ENCODE measurements around the gene DYNC2H1.
"Not testable (repeated sequence)": the region's sequence is repeated elsewhere in the genome, so short reads cannot be mapped to it uniquely, and the experiment has no call there.

DYNC2H1 gene

DNA sequence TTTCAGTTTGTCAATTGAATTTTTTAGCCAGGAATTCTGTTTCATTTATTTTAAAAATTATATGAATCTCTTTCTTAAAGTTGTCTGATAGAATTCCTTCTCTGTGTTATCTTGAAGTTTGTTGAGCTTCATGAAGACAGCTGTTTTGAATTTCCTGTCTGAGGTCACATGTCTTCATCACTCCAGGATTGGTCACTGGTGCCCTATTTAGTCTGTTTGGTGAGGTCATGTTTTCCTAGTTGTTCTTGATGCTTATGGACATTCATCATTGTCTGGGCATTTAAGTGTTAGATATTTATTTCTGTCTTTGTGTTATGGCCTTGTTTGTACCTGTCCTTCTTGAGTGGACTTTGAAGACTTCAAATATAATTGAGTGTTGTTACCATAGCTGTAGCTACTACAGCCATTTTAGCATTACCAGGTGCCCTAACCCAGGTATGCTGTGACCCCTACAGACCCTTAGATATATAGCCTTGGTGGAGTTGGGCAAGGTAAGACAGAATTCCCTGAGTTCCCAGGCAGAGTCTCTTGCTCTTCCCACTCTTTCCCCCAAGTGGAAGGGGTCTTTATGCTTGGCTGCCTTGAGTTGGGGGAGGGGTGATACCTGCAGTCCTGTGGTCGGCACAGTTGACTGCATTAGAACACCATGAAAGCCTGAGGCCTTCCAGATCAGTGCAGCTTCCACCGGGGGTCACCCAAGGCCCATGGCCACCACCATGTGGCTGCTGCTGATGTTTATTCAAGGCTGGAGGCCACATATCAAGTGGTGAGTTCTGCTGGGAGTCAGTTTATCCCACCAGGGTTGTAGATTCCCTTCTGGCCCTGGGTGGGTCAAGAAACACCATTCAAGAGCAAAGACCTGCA lies 229.6 kb downstream of the DYNC2H1 start:
- no peak for DNase-seq (ENCODE audit: low spot score in 2 of 2)
- no peak overlapping the region for H3K27ac Mint-ChIP-seq
- ATAC-seq (ENCODE audit: low read depth) = no peak

DNA sequence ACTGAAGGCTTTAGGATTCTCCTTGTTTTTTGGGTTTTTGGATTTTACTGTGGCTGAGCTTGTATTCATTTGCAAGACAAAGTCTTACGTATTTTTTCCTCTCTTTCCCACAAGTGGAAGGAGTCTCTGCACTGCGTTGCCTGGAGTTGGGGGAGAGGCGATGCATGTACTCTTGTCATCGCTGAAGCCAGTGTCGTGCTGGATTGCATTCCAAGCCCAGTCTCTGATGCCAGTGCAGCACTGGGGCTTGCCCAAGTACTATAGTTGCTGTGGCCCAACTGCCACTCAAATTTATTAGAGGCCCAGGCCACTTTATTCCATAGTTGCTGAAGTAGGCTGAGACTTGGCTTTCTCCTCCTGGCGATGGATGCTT lies 230.2 kb downstream of the DYNC2H1 start:
- no peak overlapping the region for H3K27ac Mint-ChIP-seq
- no peaks in the 10 kb centered on the region for H3K36me3 Mint-ChIP-seq
- ATAC-seq (ENCODE audit: low read depth) (no peak), DNase-seq (ENCODE audit: low spot score in 2 of 2) (no peak)
- H3K9me3 Mint-ChIP-seq = no peaks in the 10 kb centered on the region
- peaks cover 2% of the 10 kb centered on the region for H3K4me1 Mint-ChIP-seq
- H3K27me3 Mint-ChIP-seq = no peaks in the 10 kb centered on the region
- no peak overlapping the region for H3K4me3 Mint-ChIP-seq

More for the DNA sequence above, 229.6 kb downstream of the DYNC2H1 start:
- Mint-ChIP-seq H3K4me1 (peaks cover 2% of the 10 kb centered on the region), H3K36me3 (no peaks in the 10 kb centered on the region), H3K4me3 (no peak overlapping the region), H3K27me3 (no peaks in the 10 kb centered on the region), H3K9me3 (no peaks in the 10 kb centered on the region)

DNA sequence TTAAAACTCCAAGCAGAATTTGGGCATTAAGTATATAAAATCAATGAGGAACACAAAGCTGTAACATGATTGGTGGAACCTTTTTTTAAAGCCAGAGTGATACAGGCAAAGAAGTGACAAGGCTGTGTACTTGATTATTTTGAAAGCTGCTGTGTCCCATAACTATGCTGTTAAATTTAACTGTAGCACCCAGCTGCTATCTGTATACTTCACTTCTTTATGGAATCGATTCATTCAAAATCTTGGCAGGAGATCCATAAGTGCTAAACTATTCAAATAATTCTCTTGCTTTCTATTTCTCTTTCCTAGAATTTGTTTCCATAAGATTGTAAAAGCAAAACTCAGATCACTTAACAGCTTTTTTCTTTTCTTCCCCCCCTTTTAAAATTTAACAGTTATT lies 231.7 kb downstream of the DYNC2H1 start:
- Mint-ChIP-seq H3K36me3 (no peaks in the 10 kb centered on the region), H3K4me3 (no peak overlapping the region), H3K27me3 (no peaks in the 10 kb centered on the region), H3K4me1 (peaks cover 2% of the 10 kb centered on the region), H3K9me3 (no peaks in the 10 kb centered on the region), H3K27ac (no peak overlapping the region)
- no peak for DNase-seq (ENCODE audit: low spot score in 2 of 2)
- no peak for ATAC-seq (ENCODE audit: low read depth)

DNA sequence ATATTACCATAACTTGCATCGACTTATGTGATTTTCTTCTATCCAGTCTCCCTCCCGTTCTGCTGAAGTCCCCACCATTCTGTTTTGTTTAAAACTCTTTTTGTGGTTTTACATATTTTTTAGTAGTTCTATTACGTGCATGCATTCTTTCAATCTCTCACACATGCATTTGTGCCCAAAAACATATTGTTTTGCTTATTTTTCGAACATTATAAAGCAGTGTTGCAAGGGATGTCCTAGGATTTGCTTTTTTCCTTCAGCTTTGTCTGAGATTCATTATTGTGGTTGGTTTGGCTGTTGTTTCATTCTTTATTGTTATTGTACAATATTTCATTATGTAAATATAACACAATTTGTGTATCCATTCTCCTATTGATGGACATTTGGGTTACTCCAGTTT lies 235.7 kb downstream of the DYNC2H1 start:
- H3K27ac Mint-ChIP-seq = no peak overlapping the region
- no peaks in the 10 kb centered on the region for H3K4me1 Mint-ChIP-seq
- no peaks in the 10 kb centered on the region for H3K36me3 Mint-ChIP-seq
- DNase-seq (ENCODE audit: low spot score in 2 of 2) (no peak), ATAC-seq (ENCODE audit: low read depth) (no peak)
- H3K9me3 Mint-ChIP-seq = no peaks in the 10 kb centered on the region
- no peak overlapping the region for H3K4me3 Mint-ChIP-seq
- H3K27me3 Mint-ChIP-seq = no peaks in the 10 kb centered on the region

DNA sequence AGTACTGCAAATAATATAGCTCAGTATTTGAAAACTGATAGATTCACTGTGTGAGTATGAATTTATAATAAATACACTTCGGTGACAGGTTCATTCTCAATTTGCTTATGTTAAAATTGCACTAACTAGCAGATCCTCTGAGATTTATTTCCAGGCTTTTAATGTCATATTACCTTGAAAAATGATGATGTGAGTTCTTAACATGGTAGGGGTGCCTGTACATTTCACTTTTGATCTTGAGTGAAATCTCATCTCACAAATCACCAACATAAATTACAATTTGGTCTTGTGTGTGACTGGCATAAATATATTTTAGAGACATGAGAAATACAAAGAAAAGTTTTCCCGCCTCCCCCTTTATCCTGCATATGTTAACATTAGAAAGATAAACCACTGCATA lies 240.4 kb downstream of the DYNC2H1 start:
- H3K9me3 Mint-ChIP-seq = peaks cover 2% of the 10 kb centered on the region
- DNase-seq (ENCODE audit: low spot score in 2 of 2) (no peak), ATAC-seq (ENCODE audit: low read depth) (no peak)
- H3K27me3 Mint-ChIP-seq = peaks cover 2% of the 10 kb centered on the region
- H3K36me3 Mint-ChIP-seq = no peaks in the 10 kb centered on the region
- H3K27ac Mint-ChIP-seq = no peak overlapping the region
- H3K4me1 Mint-ChIP-seq = no peaks in the 10 kb centered on the region
- no peak overlapping the region for H3K4me3 Mint-ChIP-seq

DNA sequence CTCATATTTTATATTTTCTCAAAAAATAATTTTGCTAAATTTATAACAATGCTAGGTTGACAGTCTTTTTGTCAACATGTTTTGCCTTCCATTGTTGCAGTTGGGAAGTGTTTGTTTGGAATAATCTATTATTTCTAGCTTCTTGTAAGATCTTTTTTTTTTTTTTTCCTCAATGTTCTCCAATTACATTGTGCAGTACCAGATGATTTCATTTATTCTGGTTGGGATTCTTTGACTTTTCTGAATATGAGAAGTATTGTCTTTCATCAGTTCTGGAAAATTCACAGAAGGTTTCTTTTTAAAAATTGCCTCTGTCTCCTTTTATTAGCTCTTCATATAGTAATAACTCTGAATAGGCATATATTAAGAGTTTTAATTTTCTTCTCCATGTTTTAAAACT lies 245.4 kb downstream of the DYNC2H1 start:
- Mint-ChIP-seq H3K27ac (no peak overlapping the region), H3K36me3 (no peaks in the 10 kb centered on the region), H3K9me3 (peaks cover 2% of the 10 kb centered on the region), H3K27me3 (peaks cover 2% of the 10 kb centered on the region), H3K4me1 (no peaks in the 10 kb centered on the region), H3K4me3 (no peak overlapping the region)
- ATAC-seq (ENCODE audit: low read depth) (no peak), DNase-seq (ENCODE audit: low spot score in 2 of 2) (no peak)

DNA sequence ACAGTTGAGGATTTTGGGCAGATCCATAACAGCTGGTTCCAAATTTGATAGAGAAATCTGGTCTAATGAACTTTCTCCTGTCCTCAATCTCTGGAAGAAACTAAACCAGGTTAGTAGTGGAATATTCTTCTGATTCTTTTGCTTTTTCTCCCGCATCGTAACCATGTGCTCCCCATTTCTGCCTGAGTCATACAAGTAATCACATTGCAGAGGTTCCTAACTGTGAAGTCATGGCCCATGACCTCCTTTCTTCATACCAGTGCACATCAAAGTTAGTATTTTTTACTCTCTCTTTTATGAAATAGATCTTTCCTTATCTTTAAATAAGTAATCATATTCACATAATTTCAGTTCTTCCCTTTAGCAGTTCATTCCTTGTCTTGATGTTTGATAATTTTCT lies 249.0 kb downstream of the DYNC2H1 start:
- DNase-seq (ENCODE audit: low spot score in 2 of 2) = no peak

DNA sequence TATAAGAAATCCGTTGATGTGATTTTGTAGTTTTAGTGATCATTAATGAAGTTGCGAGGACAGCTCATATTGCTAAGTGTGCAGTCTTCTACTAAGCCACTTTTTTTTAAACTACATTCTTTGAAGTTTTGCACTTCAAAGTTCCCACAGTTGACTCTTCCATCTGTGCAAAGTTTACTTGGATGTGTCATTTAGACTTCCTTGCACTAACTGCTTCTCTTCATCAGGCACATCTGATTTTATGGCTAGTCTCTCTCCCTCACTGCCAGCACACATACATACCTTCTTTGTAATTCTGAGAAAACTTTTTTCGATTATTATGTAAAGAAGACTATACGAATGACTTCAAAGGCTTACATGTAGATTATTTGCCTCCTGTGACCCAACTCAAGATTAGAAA lies 250.0 kb downstream of the DYNC2H1 start:
- ATAC-seq (ENCODE audit: low read depth) (no peak), DNase-seq (ENCODE audit: low spot score in 2 of 2) (no peak)
- Mint-ChIP-seq H3K9me3 (no peaks in the 10 kb centered on the region), H3K36me3 (peaks cover 2% of the 10 kb centered on the region), H3K27ac (no peak overlapping the region), H3K4me1 (no peaks in the 10 kb centered on the region), H3K4me3 (no peak overlapping the region), H3K27me3 (no peaks in the 10 kb centered on the region)

More for the DNA sequence above, 249.0 kb downstream of the DYNC2H1 start:
- Mint-ChIP-seq H3K9me3 (no peaks in the 10 kb centered on the region), H3K4me1 (no peaks in the 10 kb centered on the region), H3K27ac (no peak overlapping the region), H3K4me3 (no peak overlapping the region), H3K36me3 (peaks cover 2% of the 10 kb centered on the region), H3K27me3 (no peaks in the 10 kb centered on the region)
- ATAC-seq (ENCODE audit: low read depth) = no peak

DNA sequence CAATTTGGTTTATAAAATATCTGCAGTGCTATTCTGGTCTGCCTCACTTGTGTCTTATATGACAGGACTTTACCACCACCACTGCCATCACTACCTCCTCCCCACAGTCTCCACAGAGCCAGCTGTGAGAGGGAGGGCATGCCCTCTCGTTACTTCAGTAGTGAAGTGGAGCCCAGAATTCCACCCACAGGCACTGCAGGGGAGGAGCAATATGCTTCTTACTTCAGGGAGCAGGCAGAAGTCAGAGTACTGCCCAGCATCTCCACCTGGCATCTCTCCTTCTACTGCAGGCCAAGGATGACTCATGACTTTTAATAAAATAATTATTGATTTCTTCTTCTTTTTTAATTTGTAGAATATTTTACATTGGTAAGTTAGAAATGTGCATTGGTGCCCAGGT lies 255.5 kb downstream of the DYNC2H1 start:
- ATAC-seq (ENCODE audit: low read depth) (no peak), DNase-seq (ENCODE audit: low spot score in 2 of 2) (no peak)
- no peak overlapping the region for H3K27ac Mint-ChIP-seq
- H3K27me3 Mint-ChIP-seq = no peaks in the 10 kb centered on the region
- H3K4me1 Mint-ChIP-seq = no peaks in the 10 kb centered on the region
- peaks cover 2% of the 10 kb centered on the region for H3K36me3 Mint-ChIP-seq
- H3K4me3 Mint-ChIP-seq = no peak overlapping the region
- H3K9me3 Mint-ChIP-seq = no peaks in the 10 kb centered on the region

DNA sequence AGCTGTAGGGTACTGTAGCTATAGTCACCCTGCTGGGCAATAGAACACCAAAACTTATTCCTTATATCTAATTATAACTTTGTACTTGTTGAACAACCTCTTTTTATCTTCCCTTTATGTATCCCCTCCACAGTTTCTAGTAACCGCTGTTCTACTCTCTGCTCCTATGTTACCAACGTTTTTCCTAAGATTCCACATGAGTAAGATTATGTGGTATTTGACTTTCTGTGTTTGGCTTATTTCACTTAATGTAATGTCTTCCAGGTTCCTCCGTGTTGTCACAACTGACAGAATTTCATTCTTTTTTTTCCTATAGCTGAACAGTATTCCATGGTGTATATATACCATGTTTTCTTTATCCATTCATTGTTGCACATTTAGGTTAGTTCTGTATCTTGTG lies 258.4 kb downstream of the DYNC2H1 start:
- Mint-ChIP-seq H3K4me1 (no peaks in the 10 kb centered on the region), H3K4me3 (no peak overlapping the region), H3K27me3 (no peaks in the 10 kb centered on the region), H3K9me3 (peaks cover 1% of the 10 kb centered on the region), H3K36me3 (no peaks in the 10 kb centered on the region), H3K27ac (no peak overlapping the region)
- DNase-seq (ENCODE audit: low spot score in 2 of 2) (no peak), ATAC-seq (ENCODE audit: low read depth) (no peak)

DNA sequence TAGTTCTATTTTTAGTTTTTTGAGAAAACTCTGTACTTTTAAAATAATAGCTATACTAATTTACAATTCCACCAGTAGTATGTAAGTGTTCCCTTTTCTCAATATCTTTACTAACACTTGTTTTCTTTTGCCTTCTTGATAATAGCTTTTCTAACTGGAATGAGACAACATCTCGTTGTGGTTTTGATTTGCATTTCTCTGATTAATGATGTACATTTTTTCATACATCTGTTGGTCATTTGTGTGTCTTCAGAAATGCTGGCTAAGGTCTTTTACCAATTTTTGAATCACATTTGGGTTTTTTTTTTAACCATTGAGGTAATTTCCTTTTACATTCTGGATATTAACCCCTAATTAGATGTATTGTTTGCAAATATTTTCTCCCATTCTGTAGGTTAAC lies 258.9 kb downstream of the DYNC2H1 start:
- peaks cover 1% of the 10 kb centered on the region for H3K9me3 Mint-ChIP-seq
- ATAC-seq (ENCODE audit: low read depth) (no peak), DNase-seq (ENCODE audit: low spot score in 2 of 2) (no peak)
- no peaks in the 10 kb centered on the region for H3K36me3 Mint-ChIP-seq
- H3K4me1 Mint-ChIP-seq = no peaks in the 10 kb centered on the region
- no peak overlapping the region for H3K27ac Mint-ChIP-seq
- H3K27me3 Mint-ChIP-seq = no peaks in the 10 kb centered on the region
- H3K4me3 Mint-ChIP-seq = no peak overlapping the region

DNA sequence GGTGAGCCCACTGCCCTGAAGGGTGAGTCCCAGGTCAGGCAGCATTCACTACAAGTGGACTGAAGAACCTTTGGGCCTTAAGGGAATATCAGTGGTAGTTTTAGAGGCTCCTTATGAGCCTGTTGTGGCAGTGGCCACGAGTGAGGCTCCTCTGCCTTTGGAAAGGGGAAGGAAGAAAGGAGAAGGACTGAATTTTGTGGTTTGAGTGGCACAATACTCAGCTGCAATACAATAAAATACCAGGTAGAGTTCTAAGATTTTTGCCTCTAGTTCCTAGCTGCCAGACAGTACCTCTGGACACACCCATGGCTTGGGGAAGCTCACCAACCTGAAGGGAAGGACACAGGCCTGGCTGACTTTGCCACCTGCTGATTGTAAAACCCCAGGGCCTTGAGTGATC lies 260.9 kb downstream of the DYNC2H1 start:
- H3K36me3 Mint-ChIP-seq = peaks cover 4% of the 10 kb centered on the region
- H3K4me1 Mint-ChIP-seq = no peaks in the 10 kb centered on the region
- DNase-seq (ENCODE audit: low spot score in 2 of 2) (no peak), ATAC-seq (ENCODE audit: low read depth) (no peak)
- peaks cover 10% of the 10 kb centered on the region for H3K9me3 Mint-ChIP-seq
- no peak overlapping the region for H3K4me3 Mint-ChIP-seq
- H3K27me3 Mint-ChIP-seq = no peaks in the 10 kb centered on the region
- no peak overlapping the region for H3K27ac Mint-ChIP-seq

DNA sequence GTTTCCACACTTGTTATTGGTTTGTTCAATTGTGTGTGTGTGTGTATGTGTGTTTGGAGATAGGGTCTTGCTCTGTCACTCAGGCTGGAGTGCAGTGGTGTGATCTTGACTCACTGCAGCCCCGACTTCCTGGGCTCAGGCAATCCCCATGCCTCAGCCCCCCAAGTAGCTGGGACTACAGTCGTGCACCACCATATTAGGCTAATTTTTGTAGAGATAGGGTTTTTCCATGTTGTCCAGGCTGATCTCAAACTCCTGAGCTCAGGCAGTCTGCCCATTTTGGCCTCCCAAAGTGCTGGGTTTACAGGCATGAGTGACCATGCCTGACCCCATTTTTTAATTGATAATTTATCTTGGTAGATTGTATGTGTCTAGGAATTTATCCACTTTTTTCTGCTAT lies 263.7 kb downstream of the DYNC2H1 start:
- no peaks in the 10 kb centered on the region for H3K4me1 Mint-ChIP-seq
- H3K27ac Mint-ChIP-seq = no peak overlapping the region
- H3K9me3 Mint-ChIP-seq = peaks cover 19% of the 10 kb centered on the region
- H3K27me3 Mint-ChIP-seq = no peaks in the 10 kb centered on the region
- ATAC-seq (ENCODE audit: low read depth) (no peak), DNase-seq (ENCODE audit: low spot score in 2 of 2) (no peak)
- H3K36me3 Mint-ChIP-seq = peaks cover 6% of the 10 kb centered on the region
- no peak overlapping the region for H3K4me3 Mint-ChIP-seq

DNA sequence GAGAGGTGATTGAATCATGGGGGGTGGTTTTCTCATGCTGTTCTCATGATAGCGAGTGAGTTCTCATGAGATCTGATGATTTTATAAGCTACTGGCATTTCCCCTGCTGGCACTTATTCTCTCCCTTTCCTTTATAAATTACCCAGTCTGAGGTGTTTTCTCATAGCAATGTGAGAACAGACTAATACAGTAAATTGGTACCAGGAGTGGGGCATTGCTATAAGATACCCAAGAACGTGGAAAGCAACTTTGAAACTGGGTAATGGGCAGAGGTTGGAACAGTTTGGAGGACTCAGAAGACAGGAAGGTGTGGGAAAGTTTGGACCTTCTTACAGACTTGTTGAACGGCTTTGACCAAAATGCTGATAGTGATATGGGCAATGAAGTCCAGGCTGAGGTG lies 265.0 kb downstream of the DYNC2H1 start:
- DNase-seq (ENCODE audit: low spot score in 2 of 2); ATAC-seq (ENCODE audit: low read depth); H3K27me3 Mint-ChIP-seq; H3K27ac Mint-ChIP-seq; H3K4me3 Mint-ChIP-seq; H3K36me3 Mint-ChIP-seq; H3K4me1 Mint-ChIP-seq: not testable (repeated sequence)
- peaks cover 19% of the 10 kb centered on the region for H3K9me3 Mint-ChIP-seq

DNA sequence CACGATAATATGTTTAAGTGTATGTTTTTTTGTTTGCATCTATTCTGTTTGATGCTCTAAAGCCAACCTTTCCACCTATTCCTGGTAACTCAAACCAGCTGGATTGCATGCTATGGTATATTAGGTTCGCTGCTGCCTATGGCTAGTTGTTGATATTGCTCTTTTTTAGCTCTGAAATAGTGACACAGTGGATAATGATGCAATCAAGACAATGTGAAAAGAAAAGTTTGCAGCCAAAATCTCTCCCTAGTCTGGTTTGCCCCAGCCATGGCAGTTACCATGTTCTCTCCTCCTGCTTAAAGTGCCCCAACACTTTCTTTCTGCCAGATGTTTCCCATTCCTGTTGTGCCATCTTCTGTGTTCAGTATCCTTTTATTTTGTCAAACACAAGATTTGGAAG lies 269.7 kb downstream of the DYNC2H1 start:
- DNase-seq (ENCODE audit: low spot score in 2 of 2) = no peak

More for the DNA sequence above, 269.7 kb downstream of the DYNC2H1 start:
- Mint-ChIP-seq H3K36me3 (peaks cover 6% of the 10 kb centered on the region), H3K27me3 (no peaks in the 10 kb centered on the region), H3K9me3 (peaks cover 15% of the 10 kb centered on the region), H3K4me1 (no peaks in the 10 kb centered on the region), H3K4me3 (no peak overlapping the region), H3K27ac (no peak overlapping the region)
- no peak for ATAC-seq (ENCODE audit: low read depth)

All from memory B cell (primary cell).